GM12878 (cell line): Measurements from ENCODE around the gene GCDH. TPM values are rescaled to one million over a fixed set of nuclear protein-coding genes. Genes with fewer than 3 reads are reported as not detected.

ENCODE experiments used
- BCL11A ChIP-seq: IDR thresholded peaks from 2 replicates; pipeline ENCODE4 v1.6.1; 2011; ENCODE audit warnings: low read depth, low read length
- BMI1 ChIP-seq: fragments of 450-650 bp; IDR thresholded peaks from 2 replicates; pipeline ENCODE4 v1.6.1; 2016; ENCODE audit warnings: mild to moderate bottlenecking, moderate library complexity, borderline replicate concordance
- CBX5 ChIP-seq: sonication (generic); IDR thresholded peaks from 2 replicates; pipeline ENCODE4 v1.6.1; 2016; ENCODE audit warnings: low read depth, moderate library complexity, mild to moderate bottlenecking, inconsistent platforms
- EGR1 ChIP-seq, 2 experiments: IDR thresholded peaks; 1 replicate in 1 of 2; 2 replicates in 1 of 2; pipeline ENCODE4 v1.6.1; 2011 to 2012; ENCODE audit warnings: low read depth in 2 of 2, low read length in 2 of 2, borderline replicate concordance in 1 of 2, mild to moderate bottlenecking in 1 of 2, moderate library complexity in 1 of 2
- GABPA ChIP-seq: IDR thresholded peaks from 2 replicates; pipeline ENCODE4 v1.6.1; 2014; ENCODE audit warnings: antibody characterized with exemption, low read depth, mild to moderate bottlenecking, inconsistent platforms
- IKZF2 ChIP-seq, 2 experiments: fragments of 450-650 bp; IDR thresholded peaks; 2 replicates each; pipeline ENCODE4 v1.6.1; 2017; ENCODE audit warnings: mild to moderate bottlenecking in 2 of 2, moderate library complexity in 2 of 2
- NRF1 ChIP-seq: conservative IDR thresholded peaks from 2 replicates; pipeline ENCODE4 v1.6.1; 2011; ENCODE audit warnings: mild to moderate bottlenecking, low read depth, low read length, improper control_type of control experiment
- PML ChIP-seq: IDR thresholded peaks from 2 replicates; pipeline ENCODE4 v1.6.1; 2012; ENCODE audit warnings: low read length, inconsistent platforms
- POLR2AphosphoS2 ChIP-seq: IDR thresholded peaks from 2 replicates; pipeline ENCODE4 v1.6.1; 2011; ENCODE audit warnings: low read depth, mild to moderate bottlenecking, low read length, improper control_type of control experiment, moderate library complexity
- SMARCA5 ChIP-seq: fragments of 450-650 bp; IDR thresholded peaks from 2 replicates; pipeline ENCODE4 v1.6.1; 2017; ENCODE audit warnings: mild to moderate bottlenecking
- STAT1 ChIP-seq: fragments of 450-650 bp; conservative IDR thresholded peaks from 2 replicates; pipeline ENCODE4 v1.6.1; 2014; ENCODE audit warnings: antibody characterized with exemption, mild to moderate bottlenecking
- STAT3 ChIP-seq: IDR thresholded peaks from 2 replicates; pipeline ENCODE4 v1.6.1; 2011; ENCODE audit warnings: low read depth, low read length, improper control_type of control experiment
- TCF12 ChIP-seq: IDR thresholded peaks from 2 replicates; pipeline ENCODE4 v1.6.1; 2011; ENCODE audit warnings: low read depth, mild to moderate bottlenecking, low read length
- TCF7 ChIP-seq: IDR thresholded peaks from 2 replicates; pipeline ENCODE4 v1.6.1; 2014; ENCODE audit warnings: antibody characterized with exemption, borderline replicate concordance
- polyA plus RNA-seq, 11 experiments: library from polyadenylated mRNA; depleted of rRNA in 4 of 11; unstranded in 6 of 11; stranded (reverse) in 5 of 11; fragments of >200 nt; fragmentation: Nextera tagmentation in 4 of 11; fragmentation: Illumina TruSeq in 1 of 11; extraction: Ambion mirVana in 4 of 11; extraction: Trizol in 1 of 11; gene quantifications; 1 replicate in 1 of 11; 2 replicates in 10 of 11; pipeline versions ENCODE4 v1.2.1 to v1.2.3, GENCODE V29; 2011 to 2016; ENCODE audit warnings: inconsistent platforms in 2 of 11, missing spikeins in 2 of 11, low read depth in 1 of 11
- total RNA-seq, 4 experiments: library from RNA; depleted of rRNA in 3 of 4; stranded (reverse); fragments of >200 nt in 3 of 4; fragmentation: Illumina TruSeq in 1 of 4; extraction: Trizol in 1 of 4; gene quantifications; 2 replicates each; pipeline versions ENCODE4 v1.2.1 to v1.2.3, GENCODE V29; 2013 to 2021
- TF ChIP-seq, protein P1 (sequence below): IDR thresholded peaks from 2 replicates; pipeline ENCODE4 v1.6.1; 2012; ENCODE audit warnings: low read length, inconsistent platforms
- TF ChIP-seq, protein P2 (sequence below): fragments of 450-650 bp; IDR thresholded peaks from 2 replicates; pipeline ENCODE4 v1.6.1; 2018; ENCODE audit warnings: mild to moderate bottlenecking, low read depth, moderate library complexity; ENCODE audit not compliant: partially characterized antibody
- TF ChIP-seq, protein P3 (sequence below): fragments of 450-650 bp; conservative IDR thresholded peaks from 2 replicates; pipeline ENCODE4 v1.6.1; 2017; ENCODE audit warnings: mild to moderate bottlenecking, moderate library complexity
- TF ChIP-seq, protein P4 (sequence below): fragments of 450-650 bp; IDR thresholded peaks from 2 replicates; pipeline ENCODE4 v1.6.1; 2017; ENCODE audit warnings: low read depth, mild to moderate bottlenecking, moderate library complexity
- TF ChIP-seq, protein P5 (sequence below): IDR thresholded peaks from 2 replicates; pipeline ENCODE4 v1.6.1; 2012; ENCODE audit warnings: mild to moderate bottlenecking, low read depth, low read length

Gene GCDH
- total and polyA plus RNA-seq, 10 of the 15 experiments (the other 5 are each of a cell fraction or from before 2014, with no cell fraction given), result 4.2 to 69.4 (median 39.7) TPM

DNA sequence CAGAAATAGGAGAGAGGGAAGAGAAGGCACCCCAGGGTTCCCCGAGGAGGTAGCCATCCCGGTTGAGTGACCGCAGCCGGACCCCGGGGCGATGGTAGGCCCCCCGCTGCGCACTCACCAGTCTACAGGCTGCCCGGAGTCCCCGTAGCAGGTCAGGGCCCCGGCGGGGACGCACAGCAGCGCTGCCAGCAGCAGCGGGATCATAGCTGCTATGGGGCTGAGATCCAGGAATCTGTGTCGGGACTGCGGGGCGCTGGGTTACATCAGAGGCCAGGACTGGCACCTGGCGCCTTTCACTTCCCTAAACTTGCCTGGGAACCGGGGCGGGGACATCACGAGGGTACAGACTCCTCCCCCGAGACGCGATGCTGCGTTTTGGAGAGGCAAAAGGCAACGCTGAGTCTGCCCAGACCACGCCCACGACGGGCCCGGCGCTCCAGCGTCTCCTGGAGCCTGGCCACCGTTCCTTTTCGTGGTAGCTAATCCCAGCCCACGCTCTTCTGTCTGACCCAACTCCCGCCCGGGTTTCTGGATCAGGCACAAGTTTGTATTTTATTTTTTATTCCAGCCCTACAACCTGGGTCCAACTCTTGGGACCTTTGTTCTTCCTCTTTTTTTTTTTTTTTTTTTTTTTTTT lies 9.7 kb upstream of the GCDH start, which contains the start of gene DNASE2 (continued):
- TF ChIP-seq, protein P1, sequence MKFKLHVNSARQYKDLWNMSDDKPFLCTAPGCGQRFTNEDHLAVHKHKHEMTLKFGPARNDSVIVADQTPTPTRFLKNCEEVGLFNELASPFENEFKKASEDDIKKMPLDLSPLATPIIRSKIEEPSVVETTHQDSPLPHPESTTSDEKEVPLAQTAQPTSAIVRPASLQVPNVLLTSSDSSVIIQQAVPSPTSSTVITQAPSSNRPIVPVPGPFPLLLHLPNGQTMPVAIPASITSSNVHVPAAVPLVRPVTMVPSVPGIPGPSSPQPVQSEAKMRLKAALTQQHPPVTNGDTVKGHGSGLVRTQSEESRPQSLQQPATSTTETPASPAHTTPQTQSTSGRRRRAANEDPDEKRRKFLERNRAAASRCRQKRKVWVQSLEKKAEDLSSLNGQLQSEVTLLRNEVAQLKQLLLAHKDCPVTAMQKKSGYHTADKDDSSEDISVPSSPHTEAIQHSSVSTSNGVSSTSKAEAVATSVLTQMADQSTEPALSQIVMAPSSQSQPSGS, result no peak
- TF ChIP-seq EGR1 (IDR thresholded peaks at IDR 0.05; ENCODE audit: borderline replicate concordance in 1 of 2, low read depth in 2 of 2, low read length in 2 of 2) (0 out of 3 replicates have a peak, but pooled peaks of 1 of the 2 experiments have one; percentile 37), PML (0 out of 2 replicates have a peak, but pooled peaks have one; percentile 59), SMARCA5 (no peak), TCF12 (peak; percentile 80), BCL11A (no peak), STAT1 (no peak), BMI1 (no peak), STAT3 (no peak), GABPA (no peak), NRF1 (no peak), TCF7 (no peak), CBX5 (no peak), IKZF2 (IDR thresholded peaks at IDR 0.05) (peak; percentile 91), POLR2AphosphoS2 (peak; percentile 61; the same call in 1 of the 2 replicates)
- TF ChIP-seq, protein P2, sequence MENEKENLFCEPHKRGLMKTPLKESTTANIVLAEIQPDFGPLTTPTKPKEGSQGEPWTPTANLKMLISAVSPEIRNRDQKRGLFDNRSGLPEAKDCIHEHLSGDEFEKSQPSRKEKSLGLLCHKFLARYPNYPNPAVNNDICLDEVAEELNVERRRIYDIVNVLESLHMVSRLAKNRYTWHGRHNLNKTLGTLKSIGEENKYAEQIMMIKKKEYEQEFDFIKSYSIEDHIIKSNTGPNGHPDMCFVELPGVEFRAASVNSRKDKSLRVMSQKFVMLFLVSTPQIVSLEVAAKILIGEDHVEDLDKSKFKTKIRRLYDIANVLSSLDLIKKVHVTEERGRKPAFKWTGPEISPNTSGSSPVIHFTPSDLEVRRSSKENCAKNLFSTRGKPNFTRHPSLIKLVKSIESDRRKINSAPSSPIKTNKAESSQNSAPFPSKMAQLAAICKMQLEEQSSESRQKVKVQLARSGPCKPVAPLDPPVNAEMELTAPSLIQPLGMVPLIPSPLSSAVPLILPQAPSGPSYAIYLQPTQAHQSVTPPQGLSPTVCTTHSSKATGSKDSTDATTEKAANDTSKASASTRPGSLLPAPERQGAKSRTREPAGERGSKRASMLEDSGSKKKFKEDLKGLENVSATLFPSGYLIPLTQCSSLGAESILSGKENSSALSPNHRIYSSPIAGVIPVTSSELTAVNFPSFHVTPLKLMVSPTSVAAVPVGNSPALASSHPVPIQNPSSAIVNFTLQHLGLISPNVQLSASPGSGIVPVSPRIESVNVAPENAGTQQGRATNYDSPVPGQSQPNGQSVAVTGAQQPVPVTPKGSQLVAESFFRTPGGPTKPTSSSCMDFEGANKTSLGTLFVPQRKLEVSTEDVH, result peak; percentile 48
- TF ChIP-seq, protein P3, sequence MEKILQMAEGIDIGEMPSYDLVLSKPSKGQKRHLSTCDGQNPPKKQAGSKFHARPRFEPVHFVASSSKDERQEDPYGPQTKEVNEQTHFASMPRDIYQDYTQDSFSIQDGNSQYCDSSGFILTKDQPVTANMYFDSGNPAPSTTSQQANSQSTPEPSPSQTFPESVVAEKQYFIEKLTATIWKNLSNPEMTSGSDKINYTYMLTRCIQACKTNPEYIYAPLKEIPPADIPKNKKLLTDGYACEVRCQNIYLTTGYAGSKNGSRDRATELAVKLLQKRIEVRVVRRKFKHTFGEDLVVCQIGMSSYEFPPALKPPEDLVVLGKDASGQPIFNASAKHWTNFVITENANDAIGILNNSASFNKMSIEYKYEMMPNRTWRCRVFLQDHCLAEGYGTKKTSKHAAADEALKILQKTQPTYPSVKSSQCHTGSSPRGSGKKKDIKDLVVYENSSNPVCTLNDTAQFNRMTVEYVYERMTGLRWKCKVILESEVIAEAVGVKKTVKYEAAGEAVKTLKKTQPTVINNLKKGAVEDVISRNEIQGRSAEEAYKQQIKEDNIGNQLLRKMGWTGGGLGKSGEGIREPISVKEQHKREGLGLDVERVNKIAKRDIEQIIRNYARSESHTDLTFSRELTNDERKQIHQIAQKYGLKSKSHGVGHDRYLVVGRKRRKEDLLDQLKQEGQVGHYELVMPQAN, result peak; percentile 79
- TF ChIP-seq, protein P4, sequence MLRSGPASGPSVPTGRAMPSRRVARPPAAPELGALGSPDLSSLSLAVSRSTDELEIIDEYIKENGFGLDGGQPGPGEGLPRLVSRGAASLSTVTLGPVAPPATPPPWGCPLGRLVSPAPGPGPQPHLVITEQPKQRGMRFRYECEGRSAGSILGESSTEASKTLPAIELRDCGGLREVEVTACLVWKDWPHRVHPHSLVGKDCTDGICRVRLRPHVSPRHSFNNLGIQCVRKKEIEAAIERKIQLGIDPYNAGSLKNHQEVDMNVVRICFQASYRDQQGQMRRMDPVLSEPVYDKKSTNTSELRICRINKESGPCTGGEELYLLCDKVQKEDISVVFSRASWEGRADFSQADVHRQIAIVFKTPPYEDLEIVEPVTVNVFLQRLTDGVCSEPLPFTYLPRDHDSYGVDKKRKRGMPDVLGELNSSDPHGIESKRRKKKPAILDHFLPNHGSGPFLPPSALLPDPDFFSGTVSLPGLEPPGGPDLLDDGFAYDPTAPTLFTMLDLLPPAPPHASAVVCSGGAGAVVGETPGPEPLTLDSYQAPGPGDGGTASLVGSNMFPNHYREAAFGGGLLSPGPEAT, result peak; percentile 81
- TF ChIP-seq, protein P5, sequence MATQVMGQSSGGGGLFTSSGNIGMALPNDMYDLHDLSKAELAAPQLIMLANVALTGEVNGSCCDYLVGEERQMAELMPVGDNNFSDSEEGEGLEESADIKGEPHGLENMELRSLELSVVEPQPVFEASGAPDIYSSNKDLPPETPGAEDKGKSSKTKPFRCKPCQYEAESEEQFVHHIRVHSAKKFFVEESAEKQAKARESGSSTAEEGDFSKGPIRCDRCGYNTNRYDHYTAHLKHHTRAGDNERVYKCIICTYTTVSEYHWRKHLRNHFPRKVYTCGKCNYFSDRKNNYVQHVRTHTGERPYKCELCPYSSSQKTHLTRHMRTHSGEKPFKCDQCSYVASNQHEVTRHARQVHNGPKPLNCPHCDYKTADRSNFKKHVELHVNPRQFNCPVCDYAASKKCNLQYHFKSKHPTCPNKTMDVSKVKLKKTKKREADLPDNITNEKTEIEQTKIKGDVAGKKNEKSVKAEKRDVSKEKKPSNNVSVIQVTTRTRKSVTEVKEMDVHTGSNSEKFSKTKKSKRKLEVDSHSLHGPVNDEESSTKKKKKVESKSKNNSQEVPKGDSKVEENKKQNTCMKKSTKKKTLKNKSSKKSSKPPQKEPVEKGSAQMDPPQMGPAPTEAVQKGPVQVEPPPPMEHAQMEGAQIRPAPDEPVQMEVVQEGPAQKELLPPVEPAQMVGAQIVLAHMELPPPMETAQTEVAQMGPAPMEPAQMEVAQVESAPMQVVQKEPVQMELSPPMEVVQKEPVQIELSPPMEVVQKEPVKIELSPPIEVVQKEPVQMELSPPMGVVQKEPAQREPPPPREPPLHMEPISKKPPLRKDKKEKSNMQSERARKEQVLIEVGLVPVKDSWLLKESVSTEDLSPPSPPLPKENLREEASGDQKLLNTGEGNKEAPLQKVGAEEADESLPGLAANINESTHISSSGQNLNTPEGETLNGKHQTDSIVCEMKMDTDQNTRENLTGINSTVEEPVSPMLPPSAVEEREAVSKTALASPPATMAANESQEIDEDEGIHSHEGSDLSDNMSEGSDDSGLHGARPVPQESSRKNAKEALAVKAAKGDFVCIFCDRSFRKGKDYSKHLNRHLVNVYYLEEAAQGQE, result no peak
